ENCODE data around the gene IMMP1L.
"Not testable (repeated sequence)": the region's sequence is repeated elsewhere in the genome, so short reads cannot be mapped to it uniquely, and the experiment has no call there.

Gene IMMP1L

GRCh38 chr11:31499576-31500178, 9.7 kb downstream of the IMMP1L start:
- peaks cover 0 to 20% of the 10 kb centered on the region in 2 donors for H3K9me3 ChIP-seq (replicated peaks in 1 of 2; ENCODE audit: control insufficient read depth in 2 of 2, insufficient read depth in 1 of 2, low read depth in 1 of 2, low read length in 2 of 2)
- no peak overlapping the region for H2BK5ac ChIP-seq (ENCODE audit: low read length)
- H2BK120ac ChIP-seq (ENCODE audit: low read depth, low read length), result no peak overlapping the region
- H4K91ac ChIP-seq (ENCODE audit: low read depth, low read length, poor library complexity), result no peak overlapping the region
- H3K4me1 ChIP-seq (ENCODE audit: control insufficient read depth in 2 of 2, insufficient read depth in 1 of 2, low read depth in 1 of 2, low read length in 2 of 2), result no peaks in the 10 kb centered on the region
- no peak overlapping the region for H3K27ac ChIP-seq (replicated peaks; ENCODE audit: low read length)
- H3K18ac ChIP-seq (ENCODE audit: low read length), result no peak overlapping the region
- no peak overlapping the region for H4K8ac ChIP-seq (ENCODE audit: low read depth, low read length)
- no peak for DNase-seq (ENCODE audit: low spot score)
- peaks cover 0 to 39% of the 10 kb centered on the region in 2 donors for H3K36me3 ChIP-seq (replicated peaks in 1 of 2; ENCODE audit: control insufficient read depth in 2 of 2, insufficient read depth in 2 of 2, low read length in 2 of 2)
- H2BK15ac ChIP-seq (ENCODE audit: low read length), result no peak overlapping the region
- H3K9ac ChIP-seq (ENCODE audit: low read depth, low read length, poor library complexity), result no peak overlapping the region
- no peak overlapping the region for H3K4me3 ChIP-seq (ENCODE audit: low read length in 2 of 2)
- H3K79me1 ChIP-seq (ENCODE audit: low read depth, low read length), result no peaks in the 10 kb centered on the region
- H3K4me2 ChIP-seq (ENCODE audit: insufficient read depth, low read length, poor library complexity, severe bottlenecking), result no peak overlapping the region
- no peak overlapping the region for H2AK5ac ChIP-seq (ENCODE audit: low read depth, low read length)
- no peak overlapping the region for H2AFZ ChIP-seq (ENCODE audit: low read length)
- no peak overlapping the region for H3K23ac ChIP-seq (ENCODE audit: low read depth, low read length, poor library complexity)
- H3K4ac ChIP-seq (ENCODE audit: low read length), result no peak overlapping the region
- H3K14ac ChIP-seq (ENCODE audit: low read length), result no peak overlapping the region
- H2BK12ac ChIP-seq (ENCODE audit: low read length), result no peak overlapping the region
- H3K27me3 ChIP-seq (ENCODE audit: control insufficient read depth in 3 of 3, insufficient read depth in 3 of 3, low read depth in 1 of 3, low read length in 3 of 3), result no peaks in the 10 kb centered on the region
- WGBS, 2 donors (ENCODE audit: extremely low coverage in 2 of 2, insufficient read length in 2 of 2, insufficient replicate concordance in 1 of 2), result no CpG with 5 or more reads among the region's 3 CpGs

GRCh38 chr11:31493762-31494161, 15.7 kb downstream of the IMMP1L start:
- H2BK5ac ChIP-seq (ENCODE audit: low read length); H4K8ac ChIP-seq (ENCODE audit: low read depth, low read length); H3K27ac ChIP-seq (replicated peaks; ENCODE audit: low read length); H3K4me2 ChIP-seq (ENCODE audit: insufficient read depth, low read length, poor library complexity, severe bottlenecking); H3K4me1 ChIP-seq (ENCODE audit: control insufficient read depth in 2 of 2, insufficient read depth in 1 of 2, low read depth in 1 of 2, low read length in 2 of 2); H3K18ac ChIP-seq (ENCODE audit: low read length); H2AK5ac ChIP-seq (ENCODE audit: low read depth, low read length); H3K4me3 ChIP-seq (ENCODE audit: low read length in 2 of 2); H2BK12ac ChIP-seq (ENCODE audit: low read length); H3K9ac ChIP-seq (ENCODE audit: low read depth, low read length, poor library complexity); H4K91ac ChIP-seq (ENCODE audit: low read depth, low read length, poor library complexity); H2BK15ac ChIP-seq (ENCODE audit: low read length); H2AFZ ChIP-seq (ENCODE audit: low read length); DNase-seq (ENCODE audit: low spot score); H2BK120ac ChIP-seq (ENCODE audit: low read depth, low read length); H3K14ac ChIP-seq (ENCODE audit: low read length); H3K23ac ChIP-seq (ENCODE audit: low read depth, low read length, poor library complexity); H3K4ac ChIP-seq (ENCODE audit: low read length); H3K79me1 ChIP-seq (ENCODE audit: low read depth, low read length); H3K27me3 ChIP-seq (ENCODE audit: control insufficient read depth in 3 of 3, insufficient read depth in 3 of 3, low read depth in 1 of 3, low read length in 3 of 3): not testable (repeated sequence)
- Histone ChIP-seq H3K36me3 (replicated peaks in 1 of 2; ENCODE audit: control insufficient read depth in 2 of 2, insufficient read depth in 2 of 2, low read length in 2 of 2) (peaks cover 2 to 44% of the 10 kb centered on the region in 2 donors), H3K9me3 (replicated peaks in 1 of 2; ENCODE audit: control insufficient read depth in 2 of 2, insufficient read depth in 1 of 2, low read depth in 1 of 2, low read length in 2 of 2) (peaks cover 3 to 43% of the 10 kb centered on the region in 2 donors)
- WGBS, 2 donors (ENCODE audit: extremely low coverage in 2 of 2, insufficient read length in 2 of 2, insufficient replicate concordance in 1 of 2), result no CpG with 5 or more reads among the region's 4 CpGs

GRCh38 chr11:31493235-31493634, 16.2 kb downstream of the IMMP1L start:
- Histone ChIP-seq H3K9me3 (replicated peaks in 1 of 2; ENCODE audit: control insufficient read depth in 2 of 2, insufficient read depth in 1 of 2, low read depth in 1 of 2, low read length in 2 of 2) (peaks cover 3 to 43% of the 10 kb centered on the region in 2 donors), H4K91ac (ENCODE audit: low read depth, low read length, poor library complexity) (no peak overlapping the region), H2BK12ac (ENCODE audit: low read length) (no peak overlapping the region), H3K79me1 (ENCODE audit: low read depth, low read length) (peaks cover 8% of the 10 kb centered on the region), H4K8ac (ENCODE audit: low read depth, low read length) (no peak overlapping the region), H2BK120ac (ENCODE audit: low read depth, low read length) (no peak overlapping the region), H3K4me2 (ENCODE audit: insufficient read depth, low read length, poor library complexity, severe bottlenecking) (no peak overlapping the region), H3K14ac (ENCODE audit: low read length) (no peak overlapping the region), H3K4me3 (ENCODE audit: low read length in 2 of 2) (no peak overlapping the region), H3K4me1 (ENCODE audit: control insufficient read depth in 2 of 2, insufficient read depth in 1 of 2, low read depth in 1 of 2, low read length in 2 of 2) (no peaks in the 10 kb centered on the region), H3K27me3 (ENCODE audit: control insufficient read depth in 3 of 3, insufficient read depth in 3 of 3, low read depth in 1 of 3, low read length in 3 of 3) (no peaks in the 10 kb centered on the region), H3K18ac (ENCODE audit: low read length) (no peak overlapping the region), H2BK5ac (ENCODE audit: low read length) (no peak overlapping the region), H2AFZ (ENCODE audit: low read length) (no peak overlapping the region), H3K27ac (replicated peaks; ENCODE audit: low read length) (no peak overlapping the region), H3K23ac (ENCODE audit: low read depth, low read length, poor library complexity) (no peak overlapping the region), H3K9ac (ENCODE audit: low read depth, low read length, poor library complexity) (no peak overlapping the region), H2AK5ac (ENCODE audit: low read depth, low read length) (no peak overlapping the region), H2BK15ac (ENCODE audit: low read length) (no peak overlapping the region), H3K4ac (ENCODE audit: low read length) (no peak overlapping the region), H3K36me3 (replicated peaks in 1 of 2; ENCODE audit: control insufficient read depth in 2 of 2, insufficient read depth in 2 of 2, low read length in 2 of 2) (peaks cover 2 to 44% of the 10 kb centered on the region in 2 donors)
- no CpG with 5 or more reads among the region's 4 CpGs for WGBS, 2 donors (ENCODE audit: extremely low coverage in 2 of 2, insufficient read length in 2 of 2, insufficient replicate concordance in 1 of 2)
- DNase-seq (ENCODE audit: low spot score), result no peak

- no peak overlapping the region for H2BK120ac ChIP-seq (ENCODE audit: low read depth, low read length)
- no peak overlapping the region for H3K4me2 ChIP-seq (ENCODE audit: insufficient read depth, low read length, poor library complexity, severe bottlenecking)
- H3K36me3 ChIP-seq (replicated peaks in 1 of 2; ENCODE audit: control insufficient read depth in 2 of 2, insufficient read depth in 2 of 2, low read length in 2 of 2), result peaks cover 2 to 49% of the 10 kb centered on the region in 2 donors
- no peak overlapping the region for H3K14ac ChIP-seq (ENCODE audit: low read length)
- peaks cover 3 to 43% of the 10 kb centered on the region in 2 donors for H3K9me3 ChIP-seq (replicated peaks in 1 of 2; ENCODE audit: control insufficient read depth in 2 of 2, insufficient read depth in 1 of 2, low read depth in 1 of 2, low read length in 2 of 2)
- no peak overlapping the region for H3K27ac ChIP-seq (replicated peaks; ENCODE audit: low read length)
- no peak overlapping the region for H3K18ac ChIP-seq (ENCODE audit: low read length)
- no peak overlapping the region for H4K8ac ChIP-seq (ENCODE audit: low read depth, low read length)
- H3K23ac ChIP-seq (ENCODE audit: low read depth, low read length, poor library complexity), result no peak overlapping the region
- H2AK5ac ChIP-seq (ENCODE audit: low read depth, low read length), result no peak overlapping the region
- H2AFZ ChIP-seq (ENCODE audit: low read length), result no peak overlapping the region
- no peak overlapping the region for H3K9ac ChIP-seq (ENCODE audit: low read depth, low read length, poor library complexity)
- H3K79me1 ChIP-seq (ENCODE audit: low read depth, low read length), result peaks cover 8% of the 10 kb centered on the region
- no peak for DNase-seq (ENCODE audit: low spot score)
- no peak overlapping the region for H2BK5ac ChIP-seq (ENCODE audit: low read length)
- no peak overlapping the region for H2BK15ac ChIP-seq (ENCODE audit: low read length)
- no peak overlapping the region for H2BK12ac ChIP-seq (ENCODE audit: low read length)
- no peak overlapping the region for H3K4me3 ChIP-seq (ENCODE audit: low read length in 2 of 2)
- H3K4ac ChIP-seq (ENCODE audit: low read length), result no peak overlapping the region
- no CpG with 5 or more reads among the region's 2 CpGs for WGBS, 2 donors (ENCODE audit: extremely low coverage in 2 of 2, insufficient read length in 2 of 2, insufficient replicate concordance in 1 of 2)
- H3K4me1 ChIP-seq (ENCODE audit: control insufficient read depth in 2 of 2, insufficient read depth in 1 of 2, low read depth in 1 of 2, low read length in 2 of 2), result no peaks in the 10 kb centered on the region
- H3K27me3 ChIP-seq (ENCODE audit: control insufficient read depth in 3 of 3, insufficient read depth in 3 of 3, low read depth in 1 of 3, low read length in 3 of 3), result no peaks in the 10 kb centered on the region
- no peak overlapping the region for H4K91ac ChIP-seq (ENCODE audit: low read depth, low read length, poor library complexity)
These were observed 17.0 kb downstream of the IMMP1L start for GRCh38 chr11:31492320-31492913.
